Lung (tissue), 12 donors: ENCODE results near the gene NPDC1. TPM values are rescaled to one million over a fixed set of nuclear protein-coding genes. Genes with fewer than 3 reads are reported as not detected.

Experiments
- ATAC-seq: fragments of 200-7000 bp; cut with Tn5 transposase; one replicate; pipeline ENCODE4 v1.9.1; 2020; ENCODE audit warnings: moderate number of reproducible peaks; ENCODE audit not compliant: insufficient read depth, low FRiP score
- DNase-seq, 3 donors: peaks; one replicate each; pipeline ENCODE4 v3.0.0-alpha.2; 2013 to 2017
- H3K27ac ChIP-seq, 2 donors: one replicate each; pipeline ENCODE4 v1.5.1; 2013; ENCODE audit warnings: mild to moderate bottlenecking in 2 of 2, moderate library complexity in 2 of 2, control low read depth in 1 of 2, inconsistent platforms in 1 of 2, low read depth in 1 of 2, low read length in 1 of 2
- H3K27me3 ChIP-seq, 3 donors: one replicate each; pipeline ENCODE4 v1.5.1; 2013; ENCODE audit warnings: low read length in 2 of 3; ENCODE audit not compliant: control insufficient read depth in 3 of 3, insufficient read depth in 3 of 3
- H3K36me3 ChIP-seq, 4 donors: one replicate each; pipeline ENCODE4 v1.5.1; 2013; ENCODE audit warnings: low read length in 4 of 4, mild to moderate bottlenecking in 1 of 4, moderate library complexity in 1 of 4; ENCODE audit not compliant: control insufficient read depth in 4 of 4, insufficient read depth in 4 of 4
- H3K4me1 ChIP-seq, 5 donors: one replicate each; pipeline ENCODE4 v1.5.1; 2013; ENCODE audit warnings: low read length in 5 of 5, mild to moderate bottlenecking in 2 of 5, moderate library complexity in 1 of 5; ENCODE audit not compliant: control insufficient read depth in 5 of 5, insufficient read depth in 5 of 5
- H3K4me3 ChIP-seq: one replicate; pipeline ENCODE4 v1.5.1; 2013; ENCODE audit warnings: mild to moderate bottlenecking, control low read depth, moderate library complexity
- H3K9ac ChIP-seq, 2 donors: one replicate each; pipeline ENCODE4 v1.5.1; 2013; ENCODE audit warnings: low read length in 2 of 2, control low read depth in 1 of 2; ENCODE audit not compliant: insufficient read depth in 1 of 2
- H3K9me3 ChIP-seq, 4 donors: one replicate each; pipeline ENCODE4 v1.5.1; 2013; ENCODE audit warnings: low read length in 3 of 4, mild to moderate bottlenecking in 1 of 4, moderate library complexity in 1 of 4; ENCODE audit not compliant: control insufficient read depth in 4 of 4, insufficient read depth in 3 of 4
- WGBS, 2 donors: extraction: QIAGEN DNeasy Blood & Tissue Kit; methylation state at CpG; one replicate each; pipeline ENCODE4 v1.1.7; 2013; 5-methylcytosine and 5-hydroxymethylcytosine counted together
- polyA plus RNA-seq, 2 donors: library from polyadenylated mRNA; stranded (reverse); fragments of 200-250 nt; gene quantifications; one replicate each; pipeline ENCODE4 v1.2.1, GENCODE V29; 2013
- total RNA-seq, 2 donors: library from RNA; depleted of rRNA in 1 of 2; stranded (reverse); fragments of >200 nt in 1 of 2; gene quantifications; one replicate each; pipeline ENCODE4 v1.2.1, GENCODE V29; 2014 to 2021
- TF ChIP-seq, protein P1 (sequence below): IDR thresholded peaks from 2 replicates; pipeline ENCODE4 v1.5.1; 2012; ENCODE audit warnings: mild to moderate bottlenecking; ENCODE audit errors: control extremely low read depth, extremely low read depth
- donor health status: control.
- donor health status: control.
- donor health status: Bipolar disorder and iron deficiency.
- donor health status: healthy.
- donor health status: DM: yes; HTN: yes; CAD: no.

NPDC1 gene
- total and polyA plus RNA-seq, 4 donors, result 28.7 to 99.3 (median 68.3) TPM

DNA sequence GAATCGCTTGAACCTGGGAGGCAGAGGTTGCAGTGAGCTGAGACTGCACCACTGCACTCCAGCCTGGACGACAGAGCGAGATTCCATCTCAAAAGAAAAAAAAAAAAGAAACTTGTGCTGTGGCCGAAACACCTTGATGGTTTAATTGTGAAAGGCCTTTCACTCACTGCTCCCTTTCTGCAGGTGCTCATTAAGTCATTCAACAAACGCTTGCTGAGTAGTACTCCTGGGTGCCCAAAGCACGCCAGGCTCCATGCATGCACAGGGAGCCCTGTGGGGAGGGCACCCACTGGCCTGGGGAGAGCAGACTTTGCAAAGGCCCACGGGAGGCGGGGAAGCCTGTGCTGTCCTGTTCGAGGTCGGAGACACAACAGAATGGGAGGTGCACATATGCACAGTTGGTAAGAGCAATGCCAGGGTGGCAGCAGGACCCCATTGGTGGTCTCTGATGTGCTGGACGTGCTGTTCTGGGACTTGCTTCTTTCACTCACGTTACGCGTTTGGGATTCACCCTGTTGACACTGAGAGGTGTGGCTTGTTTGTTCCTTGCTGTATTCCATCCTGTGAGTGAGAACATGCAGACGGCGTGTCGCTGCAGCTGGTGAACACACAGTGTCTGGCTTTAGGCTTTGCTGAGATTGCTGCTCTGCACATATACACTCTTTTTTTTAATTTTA is 10.9 kb upstream of the NPDC1 start:
- no peak overlapping the region for H3K4me3 ChIP-seq
- 79 to 84% methylated on average over 17 of the region's 17 CpGs for WGBS, 2 donors
- H3K27me3 ChIP-seq, result peaks cover 0 to 16% (median 4%) of the 10 kb centered on the region in 3 donors
- no peak overlapping the region for H3K9ac ChIP-seq
- no peaks in the 10 kb centered on the region for H3K9me3 ChIP-seq
- no peaks in the 10 kb centered on the region for H3K36me3 ChIP-seq
- H3K27ac ChIP-seq, result no peak overlapping the region
- TF ChIP-seq, protein P1, sequence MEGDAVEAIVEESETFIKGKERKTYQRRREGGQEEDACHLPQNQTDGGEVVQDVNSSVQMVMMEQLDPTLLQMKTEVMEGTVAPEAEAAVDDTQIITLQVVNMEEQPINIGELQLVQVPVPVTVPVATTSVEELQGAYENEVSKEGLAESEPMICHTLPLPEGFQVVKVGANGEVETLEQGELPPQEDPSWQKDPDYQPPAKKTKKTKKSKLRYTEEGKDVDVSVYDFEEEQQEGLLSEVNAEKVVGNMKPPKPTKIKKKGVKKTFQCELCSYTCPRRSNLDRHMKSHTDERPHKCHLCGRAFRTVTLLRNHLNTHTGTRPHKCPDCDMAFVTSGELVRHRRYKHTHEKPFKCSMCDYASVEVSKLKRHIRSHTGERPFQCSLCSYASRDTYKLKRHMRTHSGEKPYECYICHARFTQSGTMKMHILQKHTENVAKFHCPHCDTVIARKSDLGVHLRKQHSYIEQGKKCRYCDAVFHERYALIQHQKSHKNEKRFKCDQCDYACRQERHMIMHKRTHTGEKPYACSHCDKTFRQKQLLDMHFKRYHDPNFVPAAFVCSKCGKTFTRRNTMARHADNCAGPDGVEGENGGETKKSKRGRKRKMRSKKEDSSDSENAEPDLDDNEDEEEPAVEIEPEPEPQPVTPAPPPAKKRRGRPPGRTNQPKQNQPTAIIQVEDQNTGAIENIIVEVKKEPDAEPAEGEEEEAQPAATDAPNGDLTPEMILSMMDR, result no peak
- no peak for ATAC-seq
- peak; percentile 81 to 85 (median 81) for DNase-seq
- peaks cover 0 to 39% (median 12%) of the 10 kb centered on the region in 5 donors for H3K4me1 ChIP-seq

DNA sequence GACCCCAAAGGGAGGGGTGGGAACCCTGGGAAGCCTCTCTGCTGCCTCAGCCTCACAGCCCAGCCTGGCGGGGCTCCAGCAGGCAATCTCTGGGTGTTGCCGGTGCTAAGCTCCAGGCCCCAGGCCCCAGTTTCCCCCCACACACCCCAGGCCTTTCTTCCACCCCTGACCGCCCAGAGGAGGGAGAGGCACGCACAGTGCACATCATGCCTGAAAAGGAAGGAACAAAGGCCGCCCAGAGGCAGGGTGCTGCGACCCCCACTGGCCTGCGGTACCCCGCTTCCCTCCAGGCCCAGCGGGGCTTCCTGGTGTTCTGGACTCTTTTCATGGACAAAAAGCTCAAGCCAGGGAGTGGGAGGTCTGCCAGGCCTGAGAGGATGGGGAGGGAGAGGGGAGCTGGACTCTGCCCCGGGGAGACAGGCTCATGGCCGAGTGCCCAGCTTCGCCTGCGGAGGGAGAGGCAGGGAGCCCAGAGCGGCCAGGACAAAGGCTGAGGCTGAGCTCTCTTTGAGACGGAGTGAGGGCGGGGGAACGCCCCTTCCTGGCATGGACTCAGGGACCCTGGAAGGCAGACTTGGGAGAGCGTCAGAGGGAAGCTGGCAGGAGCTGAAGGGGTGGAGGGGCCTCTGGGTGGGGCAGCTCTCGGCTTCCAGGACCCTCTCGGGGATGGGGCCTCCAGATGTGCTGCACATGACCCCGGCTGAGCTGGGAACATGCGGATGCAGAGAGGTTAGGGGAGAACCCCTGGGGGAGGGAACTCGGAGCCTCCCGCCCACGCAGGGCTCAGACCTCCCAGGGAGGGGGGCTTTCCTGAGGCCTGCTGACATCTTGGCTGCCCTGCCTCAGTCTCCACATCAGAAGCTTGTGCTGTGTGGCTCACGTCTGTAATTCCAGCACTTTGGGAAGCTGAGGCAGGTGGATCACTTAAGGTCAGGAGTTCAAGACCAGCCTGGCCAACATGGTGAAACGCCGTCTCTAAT is 9.7 kb upstream of the NPDC1 start:
- no peak for ATAC-seq

DNA sequence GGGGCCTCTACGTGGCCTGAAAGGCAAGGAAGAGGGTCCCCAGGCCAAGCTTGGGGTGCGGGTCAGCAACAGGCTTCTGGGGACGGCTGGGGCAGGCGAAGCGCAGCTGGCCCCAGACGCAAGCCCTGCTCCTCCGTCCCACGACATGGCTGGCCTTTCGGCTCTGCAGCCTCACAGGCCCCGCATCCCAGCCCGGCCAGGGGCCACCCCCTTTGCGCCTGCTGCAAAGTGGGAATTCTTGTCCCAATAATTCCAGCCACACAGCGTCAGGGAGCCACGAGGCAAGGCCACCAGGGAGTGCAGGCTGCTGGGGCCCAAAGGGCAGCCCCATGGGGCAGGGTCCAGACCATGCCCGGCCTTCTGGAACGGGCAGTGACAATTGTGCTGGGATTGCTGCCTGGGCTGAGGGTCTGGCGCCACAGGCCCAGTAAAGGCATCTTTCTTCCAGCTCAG is 9.0 kb upstream of the NPDC1 start:
- WGBS, 2 donors, result 83 to 92% methylated on average over 17 of the region's 17 CpGs
- peaks cover 0 to 16% (median 4%) of the 10 kb centered on the region in 3 donors for H3K27me3 ChIP-seq
- H3K9me3 ChIP-seq, result no peaks in the 10 kb centered on the region
- no peak overlapping the region for H3K9ac ChIP-seq
- DNase-seq, result no peak
- no peak overlapping the region for H3K27ac ChIP-seq
- no peak overlapping the region for H3K4me3 ChIP-seq
- TF ChIP-seq, protein P1, result no peak
- peaks cover 0 to 39% (median 12%) of the 10 kb centered on the region in 5 donors for H3K4me1 ChIP-seq
- no peaks in the 10 kb centered on the region for H3K36me3 ChIP-seq
- ATAC-seq, result no peak

More for the DNA sequence above, 9.7 kb upstream of the NPDC1 start:
- TF ChIP-seq, protein P1, result no peak
- peak; percentile 98 to 99 (median 99) for DNase-seq
- no peak overlapping the region for H3K9ac ChIP-seq
- H3K9me3 ChIP-seq, result no peaks in the 10 kb centered on the region
- H3K36me3 ChIP-seq, result no peaks in the 10 kb centered on the region
- peaks cover 0 to 16% (median 4%) of the 10 kb centered on the region in 3 donors for H3K27me3 ChIP-seq
- H3K27ac ChIP-seq, result no peak overlapping the region
- H3K4me3 ChIP-seq, result no peak overlapping the region
- H3K4me1 ChIP-seq, result peaks cover 0 to 39% (median 12%) of the 10 kb centered on the region in 5 donors
- WGBS, 2 donors, result 46 to 63% methylated on average over 28 of the region's 28 CpGs
